PC-3 (cell line): ENCODE data around the gene RAB11FIP4. TPM values are rescaled to one million over a fixed set of nuclear protein-coding genes. Genes with fewer than 3 reads are reported as not detected.

Experiments used
- ATAC-seq: fragments of 200-7000 bp; cut with Tn5 transposase; 2 replicates; pipeline ENCODE4 v1.9.1; 2020; ENCODE audit warnings: mild to moderate bottlenecking, moderate library complexity
- BruUV-seq: library from RNA; stranded (reverse); fragments of 400-500 nt; replicated peaks from 2 replicates; lab custom pipeline; 2021; lab: Mats Ljungman, UMichigan
- CTCF ChIA-PET: fragments of 300-600 bp; sonication (Branson Sonifier 250); formaldehyde crosslinking; loops from one replicate; lab custom pipeline; 2022; ENCODE audit warnings: antibody characterized with exemption; lab: Charles Lee
- POLR2A ChIA-PET: fragments of 300-600 bp; sonication (Branson Sonifier 250); formaldehyde crosslinking; loops from one replicate; lab custom pipeline; 2022; ENCODE audit warnings: antibody characterized with exemption; ENCODE audit not compliant: unreplicated experiment; lab: Charles Lee
- DNase-seq: peaks from one replicate; pipeline ENCODE4 v3.0.0-alpha.2; 2015
- H2AFZ ChIP-seq: fragments of 300-600 bp; sonication (generic); 2 replicates; pipeline ENCODE4 v1.6.0; 2016; ENCODE audit warnings: antibody characterized with exemption, low read length
- H3F3A ChIP-seq: fragments of 300-600 bp; sonication (generic); one replicate; pipeline ENCODE4 v1.6.0; 2017; ENCODE audit warnings: antibody characterized with exemption, low read length, control low read depth, mild to moderate bottlenecking; ENCODE audit not compliant: unreplicated experiment
- H3K27ac ChIP-seq: fragments of 300-600 bp; sonication (generic); 2 replicates; pipeline ENCODE4 v1.5.1; 2016; ENCODE audit warnings: mild to moderate bottlenecking, low read length
- H3K27me3 ChIP-seq: fragments of 300-600 bp; sonication (generic); 2 replicates; pipeline ENCODE4 v1.6.1; 2016; ENCODE audit warnings: low read length, mixed read lengths
- H3K36me3 ChIP-seq: fragments of 300-600 bp; sonication (generic); 2 replicates; pipeline ENCODE4 v1.6.1; 2016; ENCODE audit warnings: low read depth, mixed run types, low read length, mixed read lengths
- H3K4me1 ChIP-seq: fragments of 300-600 bp; sonication (generic); 2 replicates; pipeline ENCODE4 v1.5.1; 2016; ENCODE audit warnings: low read length; ENCODE audit not compliant: insufficient read depth
- H3K4me2 ChIP-seq: fragments of 300-600 bp; sonication (generic); 2 replicates; pipeline ENCODE4 v1.6.0; 2016; ENCODE audit warnings: low read length
- H3K4me3 ChIP-seq: fragments of 300-600 bp; sonication (generic); 2 replicates; pipeline ENCODE4 v1.5.1; 2016; ENCODE audit warnings: mild to moderate bottlenecking, low read length, mixed read lengths
- H3K79me2 ChIP-seq: fragments of 300-600 bp; sonication (generic); 2 replicates; pipeline ENCODE4 v1.6.1; 2017; ENCODE audit warnings: low read length, mixed read lengths
- H3K9ac ChIP-seq: fragments of 300-600 bp; sonication (generic); 2 replicates; pipeline ENCODE4 v1.6.0; 2016; ENCODE audit warnings: mild to moderate bottlenecking, low read length
- H3K9me2 ChIP-seq: fragments of 300-600 bp; sonication (generic); replicated peaks from 2 replicates; pipeline ENCODE4 v1.6.1; 2016; ENCODE audit warnings: mixed run types, low read length, mixed read lengths
- H3K9me3 ChIP-seq: fragments of 300-600 bp; sonication (generic); 2 replicates; pipeline ENCODE4 v1.6.1; 2016; ENCODE audit warnings: low read length, mixed read lengths
- H4K20me1 ChIP-seq: fragments of 300-600 bp; sonication (generic); 2 replicates; pipeline ENCODE4 v1.6.1; 2016; ENCODE audit warnings: low read length, mixed read lengths
- EZH2 ChIP-seq: fragments of 300-600 bp; sonication (generic); IDR thresholded peaks from one replicate; pipeline ENCODE4 v1.6.1; 2017; ENCODE audit warnings: antibody characterized with exemption, mild to moderate bottlenecking, low read length; ENCODE audit not compliant: unreplicated experiment
- EZH2phosphoT487 ChIP-seq: fragments of 300-600 bp; sonication (generic); IDR thresholded peaks from 2 replicates; pipeline ENCODE4 v1.6.1; 2018; ENCODE audit warnings: mild to moderate bottlenecking, antibody characterized with exemption, low read length, borderline replicate concordance
- intact Hi-C: fragments of 100-400 bp; cut with micrococcal nuclease; formaldehyde crosslinking; loops from 2 replicates; pipeline ENCODE4 v1.9.0; 2023
- total RNA-seq: library from RNA; depleted of rRNA; stranded (reverse); fragments of >200 nt; gene quantifications from 2 replicates; pipeline ENCODE4 v1.2.3, GENCODE V29; 2014
- TF ChIP-seq, protein P1 (sequence below): fragments of 300-600 bp; sonication (generic); conservative IDR thresholded peaks from 2 replicates; pipeline ENCODE4 v1.5.1; 2017; ENCODE audit warnings: antibody characterized with exemption, low read depth, mild to moderate bottlenecking, low read length

RAB11FIP4 gene
- total RNA-seq, 1 experiment from 2014 or later = 4.2 TPM

DNA sequence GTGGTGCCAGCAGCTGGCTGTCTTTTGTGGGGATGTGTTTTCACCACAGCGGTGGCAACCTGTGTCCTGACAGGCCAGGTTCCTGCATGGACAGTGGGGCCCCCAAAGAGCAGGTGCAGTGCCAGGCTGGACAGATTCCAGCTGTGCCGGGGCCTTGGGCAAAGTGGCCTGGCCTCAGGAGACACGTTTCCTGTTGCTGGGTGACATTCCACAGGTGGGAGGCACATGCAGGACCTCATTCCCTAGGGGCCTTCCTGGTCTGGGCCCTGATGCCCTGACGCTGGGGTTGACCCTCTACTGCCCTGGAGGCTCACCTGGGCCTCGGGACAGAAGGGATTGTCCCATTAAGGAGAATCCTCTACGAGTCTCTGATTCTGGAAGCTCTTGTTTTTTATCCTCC lies 182.4 kb downstream of the RAB11FIP4 start:
- Histone ChIP-seq H3K9ac (no peak overlapping the region), H3K4me1 (peaks cover 3% of the 10 kb centered on the region), H3K4me2 (no peak overlapping the region), H3K36me3 (no peaks in the 10 kb centered on the region), H2AFZ (no peak overlapping the region), H3K27me3 (no peaks in the 10 kb centered on the region), H3K9me2 (no peaks in the 10 kb centered on the region), H4K20me1 (no peaks in the 10 kb centered on the region), H3K79me2 (peaks cover 40% of the 10 kb centered on the region), H3K27ac (no peak overlapping the region), H3K4me3 (no peak overlapping the region), H3K9me3 (no peaks in the 10 kb centered on the region), H3F3A (no peaks in the 10 kb centered on the region)
- ChIA-PET CTCF (no interaction called here), POLR2A (no interaction called here)
- DNase-seq (no peak), ATAC-seq (no peak)
- no TSS peak for BruUV-seq
- TF ChIP-seq, protein P1, sequence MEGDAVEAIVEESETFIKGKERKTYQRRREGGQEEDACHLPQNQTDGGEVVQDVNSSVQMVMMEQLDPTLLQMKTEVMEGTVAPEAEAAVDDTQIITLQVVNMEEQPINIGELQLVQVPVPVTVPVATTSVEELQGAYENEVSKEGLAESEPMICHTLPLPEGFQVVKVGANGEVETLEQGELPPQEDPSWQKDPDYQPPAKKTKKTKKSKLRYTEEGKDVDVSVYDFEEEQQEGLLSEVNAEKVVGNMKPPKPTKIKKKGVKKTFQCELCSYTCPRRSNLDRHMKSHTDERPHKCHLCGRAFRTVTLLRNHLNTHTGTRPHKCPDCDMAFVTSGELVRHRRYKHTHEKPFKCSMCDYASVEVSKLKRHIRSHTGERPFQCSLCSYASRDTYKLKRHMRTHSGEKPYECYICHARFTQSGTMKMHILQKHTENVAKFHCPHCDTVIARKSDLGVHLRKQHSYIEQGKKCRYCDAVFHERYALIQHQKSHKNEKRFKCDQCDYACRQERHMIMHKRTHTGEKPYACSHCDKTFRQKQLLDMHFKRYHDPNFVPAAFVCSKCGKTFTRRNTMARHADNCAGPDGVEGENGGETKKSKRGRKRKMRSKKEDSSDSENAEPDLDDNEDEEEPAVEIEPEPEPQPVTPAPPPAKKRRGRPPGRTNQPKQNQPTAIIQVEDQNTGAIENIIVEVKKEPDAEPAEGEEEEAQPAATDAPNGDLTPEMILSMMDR = no peak
- TF ChIP-seq EZH2phosphoT487 (no peak), EZH2 (no peak)
- intact Hi-C loops = no loop called here

DNA sequence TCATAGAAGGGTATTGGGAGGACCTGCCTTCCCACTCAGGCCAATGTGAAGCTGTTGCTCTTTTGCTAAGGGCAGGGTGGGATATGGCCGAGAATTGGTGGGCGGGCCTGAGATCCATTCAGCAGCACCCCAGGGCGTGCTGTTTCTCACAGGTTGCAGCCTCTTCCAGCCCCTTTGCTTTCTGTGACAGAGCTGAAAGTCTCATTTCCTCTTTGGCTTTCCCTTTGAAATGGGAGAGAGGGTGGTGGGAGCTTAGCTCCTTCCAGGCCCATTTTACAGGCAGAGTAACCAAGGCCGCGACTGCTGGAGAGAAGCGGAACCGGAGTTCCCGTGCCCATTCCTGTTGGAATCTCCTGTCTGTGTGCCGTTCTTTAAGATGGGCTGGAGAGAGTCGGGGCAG lies 183.0 kb downstream of the RAB11FIP4 start:
- Histone ChIP-seq H3K36me3 (no peaks in the 10 kb centered on the region), H2AFZ (no peak overlapping the region), H3K27me3 (no peaks in the 10 kb centered on the region), H3K4me1 (peaks cover 9% of the 10 kb centered on the region), H3F3A (no peaks in the 10 kb centered on the region), H3K4me2 (no peak overlapping the region), H3K9ac (no peak overlapping the region), H3K9me2 (no peaks in the 10 kb centered on the region), H4K20me1 (no peaks in the 10 kb centered on the region), H3K27ac (no peak overlapping the region), H3K9me3 (no peaks in the 10 kb centered on the region), H3K4me3 (no peak overlapping the region), H3K79me2 (peaks cover 34% of the 10 kb centered on the region)
- ATAC-seq (no peak), DNase-seq (no peak)
- CTCF ChIA-PET = no interaction called here
- no peak for TF ChIP-seq EZH2phosphoT487
- TF ChIP-seq, protein P1 = no peak
- no peak for TF ChIP-seq EZH2
- intact Hi-C loops = no loop called here
- BruUV-seq = no TSS peak
- POLR2A ChIA-PET = no interaction called here

DNA sequence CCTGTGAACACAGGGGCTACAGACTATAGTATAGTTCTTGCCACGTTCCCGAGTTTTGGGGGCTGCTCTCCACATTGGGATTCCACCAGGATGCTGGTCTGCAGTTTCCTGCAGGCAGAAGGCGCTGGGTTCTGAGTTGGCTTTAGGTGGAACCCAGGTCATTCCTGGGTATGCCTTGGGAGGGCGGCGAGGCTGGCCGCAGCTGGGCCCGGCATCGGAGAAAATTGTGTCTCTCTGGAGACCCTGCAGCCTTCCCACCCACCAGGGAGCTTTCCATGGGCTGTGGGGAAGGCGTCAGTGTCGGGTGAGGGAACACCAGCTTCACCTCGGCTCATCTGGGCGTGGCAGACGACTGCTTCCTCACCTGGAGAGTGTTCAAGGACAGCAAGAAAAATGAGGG lies 183.6 kb downstream of the RAB11FIP4 start:
- Histone ChIP-seq H3F3A (no peaks in the 10 kb centered on the region), H3K4me3 (no peak overlapping the region), H3K4me2 (no peak overlapping the region), H3K9me3 (no peaks in the 10 kb centered on the region), H3K27me3 (no peaks in the 10 kb centered on the region), H2AFZ (no peak overlapping the region), H3K9me2 (no peaks in the 10 kb centered on the region), H4K20me1 (no peaks in the 10 kb centered on the region), H3K4me1 (peaks cover 14% of the 10 kb centered on the region), H3K9ac (no peak overlapping the region), H3K36me3 (no peaks in the 10 kb centered on the region), H3K79me2 (peaks cover 28% of the 10 kb centered on the region), H3K27ac (no peak overlapping the region)
- no peak for TF ChIP-seq EZH2
- TF ChIP-seq, protein P1 = no peak
- no peak for TF ChIP-seq EZH2phosphoT487
- ChIA-PET POLR2A (no interaction called here), CTCF (no interaction called here)
- no TSS peak for BruUV-seq
- no peak for ATAC-seq
- no peak for DNase-seq
- intact Hi-C loops = no loop called here
